DND-41 (cell line): ENCODE results near the gene TMPRSS12.

Experiments used
- CTCF ChIP-seq: IDR thresholded peaks from 2 replicates; pipeline ENCODE4 v1.5.1; 2012; ENCODE audit warnings: borderline replicate concordance, low read length, moderate library complexity, mild to moderate bottlenecking; ENCODE audit not compliant: poor library complexity, severe bottlenecking; ENCODE audit errors: extremely low read depth
- EZH2 ChIP-seq: IDR thresholded peaks from 3 replicates; pipeline ENCODE4 v1.6.1; 2012; ENCODE audit warnings: borderline replicate concordance, low read depth, mild to moderate bottlenecking, moderate library complexity, low read length, inconsistent platforms; ENCODE audit not compliant: severe bottlenecking

- TF ChIP-seq CTCF (no peak), EZH2 (no peak)
Measured at GRCh38 chr12:50842637-50843493, at the start of gene TMPRSS12.
